ENCODE results near the gene CFAP97. TPM values are rescaled to one million over a fixed set of nuclear protein-coding genes. Genes with fewer than 3 reads are reported as not detected.

The CFAP97 gene
- total RNA-seq, 1 experiment from 2014 or later, result 36.9 TPM

DNA sequence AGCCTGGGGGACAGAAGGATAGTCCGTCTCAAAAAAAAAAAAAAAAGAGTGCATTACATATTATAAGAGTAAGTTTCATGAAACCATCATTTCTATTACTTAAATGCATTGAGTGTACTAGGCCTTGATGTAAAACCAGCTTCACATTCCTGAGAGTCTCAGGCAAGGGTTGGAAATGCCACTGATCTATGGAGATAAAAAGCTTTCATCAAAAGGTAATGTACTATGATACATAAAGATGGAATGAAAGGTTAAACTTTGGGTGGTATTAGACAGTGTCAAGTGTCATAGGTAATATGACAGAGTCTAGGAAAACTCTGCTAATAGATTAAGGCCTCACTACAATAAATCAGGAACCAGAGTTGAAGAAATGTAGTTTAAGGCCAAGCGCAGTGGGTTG is 7.4 kb downstream of the CFAP97 start:
- BruUV-seq (replicated peaks), result no TSS peak
- TF ChIP-seq CTCF (IDR thresholded peaks at IDR 0.05; ENCODE audit: unreplicated experiment), result no peak
- H3K4me1 Mint-ChIP-seq (ENCODE audit: low read depth, unreplicated experiment), result peaks cover 12% of the 10 kb centered on the region
- no peaks in the 10 kb centered on the region for H3K27me3 Mint-ChIP-seq (ENCODE audit: unreplicated experiment)
- DNase-seq, result no peak
- peaks cover 27% of the 10 kb centered on the region for H3K36me3 Mint-ChIP-seq (ENCODE audit: insufficient read depth, unreplicated experiment)
- no peak overlapping the region for H3K4me3 Mint-ChIP-seq (ENCODE audit: low read depth, unreplicated experiment)
- no peaks in the 10 kb centered on the region for H3K9me3 Mint-ChIP-seq (ENCODE audit: low read depth, unreplicated experiment)
- intact Hi-C loops (cut with micrococcal nuclease; ENCODE audit: unreplicated experiment), result no loop called here
- no peak overlapping the region for H3K27ac Mint-ChIP-seq (ENCODE audit: unreplicated experiment)
- CTCF ChIA-PET, result interaction anchor here (0.6 to 1.1 kb wide), 2 partner anchors 13 to 110 kb away, joined by 3 to 4 read pairs; no protein-coding TSS in a partner anchor

- Mint-ChIP-seq H3K4me3 (ENCODE audit: low read depth, unreplicated experiment) (peak overlapping the region; percentile 32), H3K27ac (ENCODE audit: unreplicated experiment) (peak overlapping the region; percentile 24), H3K4me1 (ENCODE audit: low read depth, unreplicated experiment) (peaks cover 12% of the 10 kb centered on the region), H3K27me3 (ENCODE audit: unreplicated experiment) (no peaks in the 10 kb centered on the region), H3K9me3 (ENCODE audit: low read depth, unreplicated experiment) (no peaks in the 10 kb centered on the region), H3K36me3 (ENCODE audit: insufficient read depth, unreplicated experiment) (peaks cover 25% of the 10 kb centered on the region)
- BruUV-seq (replicated peaks), result no TSS peak
- CTCF ChIA-PET, result no interaction called here
- TF ChIP-seq CTCF (IDR thresholded peaks at IDR 0.05; ENCODE audit: unreplicated experiment), result no peak
- intact Hi-C loops (cut with micrococcal nuclease; ENCODE audit: unreplicated experiment), result no loop called here
- DNase-seq, result no peak
These were observed 8.6 kb downstream of the CFAP97 start for GRCh38 chr4:185194924-185195888.

DNA sequence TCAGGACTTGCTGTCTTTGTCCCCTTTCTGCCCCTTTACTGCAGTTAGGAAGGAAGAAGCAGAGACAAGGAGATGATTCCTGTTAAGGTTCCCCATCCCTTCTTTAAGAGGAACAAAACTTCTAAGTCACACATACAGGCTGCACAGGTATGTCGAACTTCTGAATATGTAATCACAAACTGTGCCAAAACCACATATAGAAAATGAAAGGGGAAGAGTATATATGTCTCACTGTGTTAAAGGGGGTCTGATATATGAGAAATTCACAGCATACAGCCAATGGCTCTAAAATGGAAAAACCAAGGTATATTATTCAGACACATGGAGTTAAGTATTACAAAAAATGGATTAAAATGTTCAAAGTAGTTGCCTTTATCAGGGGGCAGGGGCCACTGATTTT is 11.7 kb downstream of the CFAP97 start:
- no peak for DNase-seq
- intact Hi-C loops (cut with micrococcal nuclease; ENCODE audit: unreplicated experiment), result no loop called here
- BruUV-seq (replicated peaks), result no TSS peak

GRCh38 chr4:185190306-185190856 is 13.4 kb downstream of the CFAP97 start:
- Mint-ChIP-seq H3K9me3 (ENCODE audit: low read depth, unreplicated experiment) (no peaks in the 10 kb centered on the region), H3K4me1 (ENCODE audit: low read depth, unreplicated experiment) (peaks cover 9% of the 10 kb centered on the region), H3K27ac (ENCODE audit: unreplicated experiment) (no peak overlapping the region), H3K36me3 (ENCODE audit: insufficient read depth, unreplicated experiment) (peaks cover 21% of the 10 kb centered on the region), H3K27me3 (ENCODE audit: unreplicated experiment) (no peaks in the 10 kb centered on the region), H3K4me3 (ENCODE audit: low read depth, unreplicated experiment) (no peak overlapping the region)
- DNase-seq, result no peak
- CTCF ChIA-PET, result no interaction called here
- BruUV-seq (replicated peaks), result TSS peak; percentile 43
- intact Hi-C loops (cut with micrococcal nuclease; ENCODE audit: unreplicated experiment), result no loop called here
- no peak for TF ChIP-seq CTCF (IDR thresholded peaks at IDR 0.05; ENCODE audit: unreplicated experiment)

More for the DNA sequence above, 11.7 kb downstream of the CFAP97 start:
- peaks cover 12% of the 10 kb centered on the region for H3K4me1 Mint-ChIP-seq (ENCODE audit: low read depth, unreplicated experiment)
- no peaks in the 10 kb centered on the region for H3K27me3 Mint-ChIP-seq (ENCODE audit: unreplicated experiment)
- no peak overlapping the region for H3K27ac Mint-ChIP-seq (ENCODE audit: unreplicated experiment)
- no peaks in the 10 kb centered on the region for H3K9me3 Mint-ChIP-seq (ENCODE audit: low read depth, unreplicated experiment)
- no peak overlapping the region for H3K4me3 Mint-ChIP-seq (ENCODE audit: low read depth, unreplicated experiment)
- no peak for TF ChIP-seq CTCF (IDR thresholded peaks at IDR 0.05; ENCODE audit: unreplicated experiment)
- CTCF ChIA-PET, result interaction anchor here (0.6 kb wide), 1 partner anchor 97 kb away, joined by 4 read pairs; no protein-coding TSS in a partner anchor
- H3K36me3 Mint-ChIP-seq (ENCODE audit: insufficient read depth, unreplicated experiment), result peaks cover 23% of the 10 kb centered on the region
